A549 (cell line): ENCODE measurements around the gene MCIDAS. TPM values are rescaled to one million over a fixed set of nuclear protein-coding genes. Genes with fewer than 3 reads are reported as not detected.

ENCODE experiments used
- ATAC-seq, 2 experiments: fragments of 200-7000 bp in 1 of 2; fragments of >200 bp in 1 of 2; cut with Nextera tagmentation in 1 of 2; cut with Tn5 transposase in 1 of 2; 3 replicates each; pipeline versions ENCODE4 v1.8.0 to v1.9.1; 2018 to 2020; ENCODE audit warnings: mild to moderate bottlenecking in 1 of 2, moderate library complexity in 1 of 2
- CTCF ChIA-PET: fragments of 300-600 bp; sonication (Branson Sonifier 250); formaldehyde crosslinking; extraction: SDS; loops from one replicate; lab custom pipeline; 2021; ENCODE audit warnings: antibody characterized with exemption, inconsistent platforms; lab: Yijun Ruan, JAX
- POLR2A ChIA-PET: fragments of 350-600 bp; formaldehyde crosslinking; extraction: SDS; loops from one replicate; lab custom pipeline; 2021; ENCODE audit warnings: antibody characterized with exemption, inconsistent platforms; lab: Yijun Ruan, JAX
- DNase-seq, 2 experiments: peaks; one replicate each; pipeline versions ENCODE4 v3.0.0 to v3.0.0-alpha.2; 2011 to 2016; ENCODE audit warnings: low read depth in 1 of 2, low spot score in 1 of 2
- FAIRE-seq: peaks from 2 replicates; lab custom pipeline; 2011; peaks lifted over from hg19 to GRCh38; lab: Jason Lieb, UNC
- H3K27ac ChIP-seq, 2 experiments: fragments of >200 bp; sonication (Bioruptor Twin); formaldehyde crosslinking; 3 replicates each; pipeline ENCODE4 v1.5.1; 2016 to 2017
- H3K4me1 ChIP-seq: fragments of >200 bp; sonication (Bioruptor Twin); formaldehyde crosslinking; 3 replicates; pipeline ENCODE4 v1.6.1; 2016
- H3K4me2 ChIP-seq: fragments of >200 bp; sonication (Bioruptor Twin); formaldehyde crosslinking; 3 replicates; pipeline ENCODE4 v1.6.1; 2016
- H3K4me3 ChIP-seq: fragments of >200 bp; sonication (Bioruptor Twin); formaldehyde crosslinking; 3 replicates; pipeline ENCODE4 v1.5.1; 2016
- H3K9me3 ChIP-seq: fragments of >200 bp; sonication (Bioruptor Twin); formaldehyde crosslinking; 3 replicates; pipeline ENCODE4 v1.6.1; 2016
- CEBPB ChIP-seq, 2 experiments: fragments of >200 bp in 1 of 2; sonication (Bioruptor Twin) in 1 of 2; formaldehyde crosslinking in 1 of 2; IDR thresholded peaks; 2 replicates each; pipeline ENCODE4 v1.6.1; 2012 to 2016
- EHMT2 ChIP-seq: fragments of 200-600 bp; sonication (generic); IDR thresholded peaks from 2 replicates; pipeline ENCODE4 v1.6.1; 2016; ENCODE audit warnings: antibody characterized with exemption, low read depth, mild to moderate bottlenecking, moderate library complexity
- JUNB ChIP-seq: fragments of >200 bp; sonication (Bioruptor Twin); formaldehyde crosslinking; IDR thresholded peaks from 2 replicates; pipeline ENCODE4 v1.6.1; 2016
- WGBS: methylation state at CpG from one replicate; pipeline ENCODE4 v1.1.6; 2017; ENCODE audit errors: missing lambda C conversion rate; 5-methylcytosine and 5-hydroxymethylcytosine counted together
- polyA plus RNA-seq, 4 experiments: library from polyadenylated mRNA; depleted of rRNA in 3 of 4; stranded (reverse); fragments of >200 nt; fragmentation: RNase III in 1 of 4; extraction: RNeasy Plus Mini Kit Qiagen cat#74134 plus additional on column Dnase treatment in 1 of 4; gene quantifications; 2 replicates in 3 of 4; 3 replicates in 1 of 4; pipeline ENCODE4 v1.2.3, GENCODE V29; 2011 to 2017
- small RNA-seq, 6 experiments: library from RNA; depleted of rRNA; stranded (forward); fragments of <200 nt; gene quantifications; one replicate each; pipeline ENCODE3, GENCODE V24; 2012

MCIDAS gene
- polyA plus RNA-seq, 2 of the 4 experiments (the other 2 are of a cell fraction), result 2.2 TPM

- TF ChIP-seq CEBPB (IDR thresholded peaks at IDR 0.05), result no peak
- TF ChIP-seq JUNB, result no peak
- TF ChIP-seq EHMT2, result no peak
- CTCF ChIA-PET, result interaction anchor here (0.5 to 2.1 kb wide), 14 partner anchors 9 to 1871 kb away, joined by 3 to 16 read pairs (median 4); partner anchors contain the start of genes CCNO and GPX8
Observed at GRCh38 chr5:55171471-55171870, 55.6 kb downstream of the MCIDAS start.

More at GRCh38 chr5:55171471-55171870, 55.6 kb downstream of the MCIDAS start:
- Histone ChIP-seq H3K27ac (no peak overlapping the region), H3K4me1 (peaks cover 19% of the 10 kb centered on the region), H3K4me2 (no peak overlapping the region), H3K9me3 (no peaks in the 10 kb centered on the region), H3K4me3 (no peak overlapping the region)
- POLR2A ChIA-PET, result no interaction called here
- WGBS, result 4% methylated on average over 2 of the region's 2 CpGs
- FAIRE-seq (no peak), ATAC-seq (no peak), DNase-seq (no peak)

Small RNA genes within 50 kb of the gene (small RNA-seq; reads per million reads assigned to genes)
- 0.74 to 66.8 (median 46.0) reads per million in 6 experiments for gene MIR449A
- gene MIR449B, result 0 to 9.6 (median 0) reads per million in 6 experiments
- 0 to 23.6 (median 11.2) reads per million in 6 experiments for gene MIR449C

Other genes starting within 250 kb of the MCIDAS start
- not detected in 2 replicates for gene ESM1, start 241.7 kb downstream of the MCIDAS start, polyA plus RNA-seq (2011; rRNA removed)
- gene ESM1, start 241.7 kb downstream of the MCIDAS start, polyA plus RNA-seq (2017; fragmentation: RNase III; extraction: RNeasy Plus Mini Kit Qiagen cat#74134 plus additional on column Dnase treatment), result not detected in 3 replicates
- gene GZMK, start 203.1 kb downstream of the MCIDAS start, polyA plus RNA-seq (2011; rRNA removed), result not detected in 2 replicates
- gene GZMK, start 203.1 kb downstream of the MCIDAS start, polyA plus RNA-seq (2017; fragmentation: RNase III; extraction: RNeasy Plus Mini Kit Qiagen cat#74134 plus additional on column Dnase treatment), result not detected in 3 replicates
- gene GZMA, start 124.7 kb downstream of the MCIDAS start, polyA plus RNA-seq (2011; rRNA removed), result not detected in 2 replicates
- not detected in 3 replicates for gene GZMA, start 124.7 kb downstream of the MCIDAS start, polyA plus RNA-seq (2017; fragmentation: RNase III; extraction: RNeasy Plus Mini Kit Qiagen cat#74134 plus additional on column Dnase treatment)
- 67.9 and 86.0 TPM in 2 replicates for gene GPX8, start 67.1 kb downstream of the MCIDAS start, polyA plus RNA-seq (2011; rRNA removed)
- 51.2 to 55.7 TPM (median 51.8 TPM) in 3 replicates for gene GPX8, start 67.1 kb downstream of the MCIDAS start, polyA plus RNA-seq (2017; fragmentation: RNase III; extraction: RNeasy Plus Mini Kit Qiagen cat#74134 plus additional on column Dnase treatment)
- 0.04 and 0.05 TPM in 2 replicates for gene CDC20B, start 54.1 kb downstream of the MCIDAS start, polyA plus RNA-seq (2011; rRNA removed)
- gene CDC20B, start 54.1 kb downstream of the MCIDAS start, polyA plus RNA-seq (2017; fragmentation: RNase III; extraction: RNeasy Plus Mini Kit Qiagen cat#74134 plus additional on column Dnase treatment), result not detected in 3 replicates
- 2.2 and 2.6 TPM in 2 replicates for gene CCNO, start 6.3 kb upstream of the MCIDAS start, polyA plus RNA-seq (2011; rRNA removed)
- gene CCNO, start 6.3 kb upstream of the MCIDAS start, polyA plus RNA-seq (2017; fragmentation: RNase III; extraction: RNeasy Plus Mini Kit Qiagen cat#74134 plus additional on column Dnase treatment), result 4.7 to 5.1 TPM (median 4.8 TPM) in 3 replicates
- 12.3 and 22.4 TPM in 2 replicates for gene DHX29, start 80.4 kb upstream of the MCIDAS start, polyA plus RNA-seq (2011; rRNA removed)
- gene DHX29, start 80.4 kb upstream of the MCIDAS start, polyA plus RNA-seq (2017; fragmentation: RNase III; extraction: RNeasy Plus Mini Kit Qiagen cat#74134 plus additional on column Dnase treatment), result 25.4 to 25.6 TPM (median 25.5 TPM) in 3 replicates
- 45.8 and 99.8 TPM in 2 replicates for gene MTREX, start 80.7 kb upstream of the MCIDAS start, polyA plus RNA-seq (2011; rRNA removed)
- gene MTREX, start 80.7 kb upstream of the MCIDAS start, polyA plus RNA-seq (2017; fragmentation: RNase III; extraction: RNeasy Plus Mini Kit Qiagen cat#74134 plus additional on column Dnase treatment), result 74.5 to 89.1 TPM (median 74.8 TPM) in 3 replicates